Lower lobe of right lung (tissue), 2 donors: ENCODE results near the gene CHEK1. TPM values are rescaled to one million over a fixed set of nuclear protein-coding genes. Genes with fewer than 3 reads are reported as not detected.
"Not testable (repeated sequence)": the region's sequence is repeated elsewhere in the genome, so short reads cannot be mapped to it uniquely, and the experiment has no call there.

Source experiments
- ATAC-seq, 2 donors: fragments of 200-7000 bp; cut with Tn5 transposase; one replicate each; pipeline ENCODE4 v1.9.1; 2020 to 2022; ENCODE audit warnings: mild to moderate bottlenecking in 2 of 2, moderate library complexity in 2 of 2
- DNase-seq: peaks from one replicate; pipeline ENCODE4 v3.0.0-alpha.2; 2020
- H3K27ac ChIP-seq: fragments of 200-600 bp; one replicate; pipeline ENCODE4 v1.8.0; 2022
- H3K27me3 ChIP-seq: fragments of 200-600 bp; one replicate; pipeline ENCODE4 v1.8.0; 2022; ENCODE audit warnings: low read depth
- H3K36me3 ChIP-seq: fragments of 200-600 bp; one replicate; pipeline ENCODE4 v1.8.0; 2022; ENCODE audit warnings: mild to moderate bottlenecking
- H3K4me1 ChIP-seq: fragments of 200-600 bp; one replicate; pipeline ENCODE4 v1.8.0; 2022
- H3K4me3 ChIP-seq: fragments of 200-600 bp; one replicate; pipeline ENCODE4 v1.8.0; 2022; ENCODE audit warnings: mild to moderate bottlenecking
- H3K9me3 ChIP-seq: fragments of 200-600 bp; one replicate; pipeline ENCODE4 v1.8.0; 2022
- intact Hi-C: fragments of 100-400 bp; cut with DNase I; formaldehyde crosslinking; loops from one replicate; pipeline ENCODE4 v1.11.0; 2022
- total RNA-seq: library from RNA; stranded (reverse); fragmentation: NEBNext Ultra II Directional; extraction: Animal tissue kit (Norgen Biotek cat#: 25700); gene quantifications from one replicate; pipeline ENCODE4 v1.2.1, GENCODE V29; 2021
- TF ChIP-seq, protein P1 (sequence below): fragments of 200-600 bp; IDR thresholded peaks from one replicate; pipeline ENCODE4 v1.8.0; 2022; ENCODE audit warnings: antibody characterized with exemption, mild to moderate bottlenecking
- donor health status: DM: no; HTN: yes; CAD: no; lungs with severe emphysema.

CHEK1 gene
- total RNA-seq, 1 donor from 2014 or later = 3.5 TPM

- TF ChIP-seq, protein P1, sequence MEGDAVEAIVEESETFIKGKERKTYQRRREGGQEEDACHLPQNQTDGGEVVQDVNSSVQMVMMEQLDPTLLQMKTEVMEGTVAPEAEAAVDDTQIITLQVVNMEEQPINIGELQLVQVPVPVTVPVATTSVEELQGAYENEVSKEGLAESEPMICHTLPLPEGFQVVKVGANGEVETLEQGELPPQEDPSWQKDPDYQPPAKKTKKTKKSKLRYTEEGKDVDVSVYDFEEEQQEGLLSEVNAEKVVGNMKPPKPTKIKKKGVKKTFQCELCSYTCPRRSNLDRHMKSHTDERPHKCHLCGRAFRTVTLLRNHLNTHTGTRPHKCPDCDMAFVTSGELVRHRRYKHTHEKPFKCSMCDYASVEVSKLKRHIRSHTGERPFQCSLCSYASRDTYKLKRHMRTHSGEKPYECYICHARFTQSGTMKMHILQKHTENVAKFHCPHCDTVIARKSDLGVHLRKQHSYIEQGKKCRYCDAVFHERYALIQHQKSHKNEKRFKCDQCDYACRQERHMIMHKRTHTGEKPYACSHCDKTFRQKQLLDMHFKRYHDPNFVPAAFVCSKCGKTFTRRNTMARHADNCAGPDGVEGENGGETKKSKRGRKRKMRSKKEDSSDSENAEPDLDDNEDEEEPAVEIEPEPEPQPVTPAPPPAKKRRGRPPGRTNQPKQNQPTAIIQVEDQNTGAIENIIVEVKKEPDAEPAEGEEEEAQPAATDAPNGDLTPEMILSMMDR = no peak
- DNase-seq (no peak), ATAC-seq (no peak)
- Histone ChIP-seq H3K27me3 (no peaks in the 10 kb centered on the region), H3K36me3 (no peaks in the 10 kb centered on the region), H3K27ac (no peak overlapping the region), H3K9me3 (no peaks in the 10 kb centered on the region), H3K4me3 (no peak overlapping the region), H3K4me1 (no peaks in the 10 kb centered on the region)
- intact Hi-C loops = no loop called here
These were observed 77.1 kb downstream of the CHEK1 start for GRCh38 chr11:125701858-125702621.

- H3K9me3 ChIP-seq, intact Hi-C loops, ATAC-seq, H3K4me3 ChIP-seq, H3K36me3 ChIP-seq, DNase-seq, H3K4me1 ChIP-seq, H3K27ac ChIP-seq, H3K27me3 ChIP-seq: not testable (repeated sequence)
These were observed 79.7 kb downstream of the CHEK1 start for GRCh38 chr11:125704686-125705085.

DNA sequence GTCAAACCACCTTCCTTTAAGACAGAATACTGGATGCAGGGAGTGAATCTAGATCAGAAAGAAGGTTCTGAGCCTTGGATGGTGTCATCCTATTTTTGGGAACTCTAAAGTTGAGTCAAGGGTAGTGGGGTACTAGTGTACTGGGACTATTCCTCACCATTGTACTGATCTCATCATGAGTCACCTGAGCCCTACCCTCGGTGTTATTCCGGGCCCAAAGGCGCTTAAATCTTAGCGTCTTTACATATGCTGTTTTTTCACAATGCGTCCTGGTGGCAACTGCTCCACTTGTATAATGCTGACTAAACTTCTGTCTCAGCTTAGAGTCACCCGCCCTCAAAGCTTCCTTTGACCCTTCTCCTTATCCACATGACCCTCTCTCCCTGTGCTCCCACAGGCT lies 95.8 kb downstream of the CHEK1 start:
- intact Hi-C loops = no loop called here
- Histone ChIP-seq H3K9me3 (no peaks in the 10 kb centered on the region), H3K4me1 (no peaks in the 10 kb centered on the region), H3K36me3 (no peaks in the 10 kb centered on the region), H3K4me3 (no peak overlapping the region), H3K27ac (no peak overlapping the region), H3K27me3 (no peaks in the 10 kb centered on the region)
- TF ChIP-seq, protein P1 = no peak
- DNase-seq = no peak
- ATAC-seq = no peak

GRCh38 chr11:125724125-125724524 lies 99.2 kb downstream of the CHEK1 start:
- no peaks in the 10 kb centered on the region for H3K4me1 ChIP-seq
- DNase-seq = no peak
- intact Hi-C loops = no loop called here

More at GRCh38 chr11:125724125-125724524, 99.2 kb downstream of the CHEK1 start:
- no peak overlapping the region for H3K27ac ChIP-seq
- no peaks in the 10 kb centered on the region for H3K36me3 ChIP-seq
- ATAC-seq = no peak
- no peaks in the 10 kb centered on the region for H3K27me3 ChIP-seq
- no peak overlapping the region for H3K4me3 ChIP-seq
- no peaks in the 10 kb centered on the region for H3K9me3 ChIP-seq
- TF ChIP-seq, protein P1 = no peak

Other genes starting within 250 kb of the CHEK1 start
- gene FEZ1, start 128.9 kb upstream of the CHEK1 start, total RNA-seq = 23.4 TPM
- 56.8 TPM for gene EI24, start 55.7 kb upstream of the CHEK1 start, total RNA-seq
- 101 TPM for gene STT3A, start 32.3 kb upstream of the CHEK1 start, total RNA-seq
- gene ACRV1, start 55.7 kb downstream of the CHEK1 start, total RNA-seq = not detected
- gene PATE1, start 121.1 kb downstream of the CHEK1 start, total RNA-seq = not detected
- not detected for gene PATE2, start 153.7 kb downstream of the CHEK1 start, total RNA-seq
- not detected for gene PATE3, start 163.0 kb downstream of the CHEK1 start, total RNA-seq
- gene PATE4, start 208.2 kb downstream of the CHEK1 start, total RNA-seq = not detected